ENCODE results near the gene RAPGEF4.

Gene RAPGEF4

GRCh38 chr2:172964511-172965139 is 229.0 kb downstream of the RAPGEF4 start:
- no peak for TF ChIP-seq CTCF (IDR thresholded peaks at IDR 0.05; ENCODE audit: insufficient read depth, low read length, missing control alignments)
- CTCF ChIA-PET = interaction anchor here (0.9 to 2.0 kb wide), 4 partner anchors 9 to 31 kb away, joined by 3 to 5 read pairs (median 3); no protein-coding TSS in a partner anchor
- POLR2A ChIA-PET = no interaction called here
- H3K4me3 ChIP-seq (ENCODE audit: low read depth, low read length) = no peak overlapping the region
- DNase-seq (ENCODE audit: low read depth, low spot score) = no peak

- no peak overlapping the region for H3K4me3 ChIP-seq (ENCODE audit: low read depth, low read length)
- DNase-seq (ENCODE audit: low read depth, low spot score) = no peak
- ChIA-PET POLR2A (no interaction called here), CTCF (interaction anchor here (1.7 to 3.6 kb wide), 3 partner anchors 8 to 35 kb away, joined by 3 to 17 read pairs (median 5); no protein-coding TSS in a partner anchor)
- TF ChIP-seq CTCF (IDR thresholded peaks at IDR 0.05; ENCODE audit: insufficient read depth, low read length, missing control alignments) = no peak
Measured at GRCh38 chr2:172965433-172966212, 230.0 kb downstream of the RAPGEF4 start.

GRCh38 chr2:172967036-172967982 is 231.7 kb downstream of the RAPGEF4 start:
- POLR2A ChIA-PET = no interaction called here
- CTCF ChIA-PET = interaction anchor here (1.1 to 7.1 kb wide), 7 partner anchors 7 to 243 kb away, joined by 4 to 80 read pairs (median 7); no protein-coding TSS in a partner anchor
- no peak for DNase-seq (ENCODE audit: low read depth, low spot score)
- no peak for TF ChIP-seq CTCF (IDR thresholded peaks at IDR 0.05; ENCODE audit: insufficient read depth, low read length, missing control alignments)
- no peak overlapping the region for H3K4me3 ChIP-seq (ENCODE audit: low read depth, low read length)

GRCh38 chr2:172968061-172968469 is 232.4 kb downstream of the RAPGEF4 start:
- no peak overlapping the region for H3K4me3 ChIP-seq (ENCODE audit: low read depth, low read length)
- no peak for DNase-seq (ENCODE audit: low read depth, low spot score)
- TF ChIP-seq CTCF (IDR thresholded peaks at IDR 0.05; ENCODE audit: insufficient read depth, low read length, missing control alignments) = no peak
- ChIA-PET CTCF (interaction anchor here (1.1 to 7.1 kb wide), 8 partner anchors 8 to 243 kb away, joined by 4 to 80 read pairs (median 6); no protein-coding TSS in a partner anchor), POLR2A (no interaction called here)

- CTCF ChIA-PET = interaction anchor here (0.9 to 7.1 kb wide), 9 partner anchors 9 to 242 kb away, joined by 3 to 80 read pairs (median 9); no protein-coding TSS in a partner anchor
- H3K4me3 ChIP-seq (ENCODE audit: low read depth, low read length) = no peak overlapping the region
- no peak for TF ChIP-seq CTCF (IDR thresholded peaks at IDR 0.05; ENCODE audit: insufficient read depth, low read length, missing control alignments)
- DNase-seq (ENCODE audit: low read depth, low spot score) = no peak
- POLR2A ChIA-PET = no interaction called here
Measured at GRCh38 chr2:172969166-172969565, 233.5 kb downstream of the RAPGEF4 start.
